ENCODE data around the gene TRA2A.
"Not testable (repeated sequence)": the region's sequence is repeated elsewhere in the genome, so short reads cannot be mapped to it uniquely, and the experiment has no call there.

TRA2A gene

DNA sequence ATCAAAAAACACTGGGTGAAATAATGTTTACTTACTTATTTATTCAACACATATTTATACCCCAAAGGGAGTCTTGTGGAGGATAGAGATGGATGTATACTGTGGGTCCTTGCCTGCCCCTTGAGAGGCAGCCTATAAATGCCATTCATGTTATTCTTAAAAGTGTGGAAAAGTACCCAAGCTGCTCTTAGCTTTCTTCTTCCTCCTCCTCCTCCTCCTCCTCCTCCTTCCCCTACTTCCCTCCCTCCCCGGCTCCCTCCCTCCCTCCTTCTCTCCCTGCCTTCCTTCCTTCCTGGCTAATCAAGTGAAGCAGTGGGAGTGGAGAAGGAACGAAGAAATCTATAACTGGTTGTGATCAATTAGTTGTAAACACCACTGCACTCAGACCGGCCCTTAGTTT, 40.3 kb downstream of the TRA2A start:
- DNase-seq, result no peak

DNA sequence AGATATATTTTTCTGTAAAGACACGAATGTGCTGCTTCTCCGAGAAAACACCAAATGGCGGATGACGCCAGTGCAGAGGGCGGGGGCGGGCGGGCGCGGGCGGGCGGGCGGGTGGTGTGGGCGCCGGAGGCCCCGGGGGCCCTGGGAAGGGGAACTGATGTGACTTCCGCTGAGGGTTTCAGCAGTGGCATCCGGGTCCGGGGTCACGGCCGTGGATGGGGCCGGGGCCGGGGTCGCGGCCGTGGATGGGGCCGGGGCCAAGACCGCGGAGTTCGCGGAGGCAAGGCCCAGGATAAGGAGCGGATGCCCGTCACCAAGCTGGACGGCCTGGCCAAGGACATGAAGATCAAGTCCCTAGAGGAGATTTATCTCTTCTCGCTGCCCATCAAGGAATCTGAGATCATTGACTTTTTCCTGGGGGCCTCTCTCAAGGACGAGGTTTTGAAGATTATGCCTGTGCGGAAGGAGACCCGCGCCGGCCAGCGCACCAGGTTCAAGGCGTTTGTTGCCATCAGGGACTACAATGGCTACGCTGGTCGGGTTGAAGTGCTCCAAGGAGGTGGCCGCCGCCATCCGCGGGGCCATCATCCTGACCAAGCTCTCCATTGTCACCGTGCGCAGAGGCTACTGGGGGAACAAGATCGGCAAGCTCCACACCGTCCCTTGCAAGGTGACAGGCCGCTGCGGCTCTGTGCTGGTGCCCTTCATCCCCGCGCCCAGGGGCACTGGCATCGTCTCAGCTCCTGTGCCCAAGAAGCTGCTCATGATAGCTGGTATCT, 41.2 kb downstream of the TRA2A start:
- peak; percentile 40 to 51 for DNase-seq

DNA sequence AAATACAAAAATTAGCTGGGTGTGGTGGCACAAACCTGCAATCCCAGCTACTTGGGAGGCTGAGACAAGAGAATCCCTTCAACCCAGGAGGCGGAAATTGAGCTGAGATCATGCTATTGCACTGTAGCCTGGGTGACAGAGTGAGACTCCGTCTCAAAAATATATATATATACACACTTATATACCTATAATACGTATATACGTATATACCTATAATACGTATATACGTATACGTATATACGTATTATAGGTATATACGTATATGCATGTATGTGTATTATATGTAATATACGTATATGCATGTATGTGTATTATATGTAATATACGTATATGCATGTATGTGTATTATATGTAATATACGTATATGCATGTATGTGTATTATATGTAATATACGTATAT, 43.1 kb downstream of the TRA2A start:
- not testable (repeated sequence) for DNase-seq

DNA sequence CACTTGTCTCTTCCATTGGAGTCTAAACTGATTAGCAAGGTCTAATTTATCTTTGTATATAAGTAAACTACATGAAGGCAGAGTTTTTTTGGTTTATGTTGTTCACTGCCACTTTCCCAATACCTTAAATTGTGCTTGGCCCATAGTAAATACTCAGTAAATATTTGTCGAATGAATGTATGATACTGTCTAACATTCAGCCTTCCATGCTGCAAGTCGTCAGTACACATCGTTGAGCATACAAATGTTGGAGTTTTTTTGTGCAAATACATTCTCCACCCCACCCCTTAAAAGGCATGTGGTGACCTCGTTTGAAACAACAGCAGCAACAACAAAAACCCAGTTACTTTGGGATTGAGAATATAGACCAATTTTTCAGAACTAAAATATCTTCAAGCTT, 44.1 kb downstream of the TRA2A start:
- no peak for DNase-seq

DNA sequence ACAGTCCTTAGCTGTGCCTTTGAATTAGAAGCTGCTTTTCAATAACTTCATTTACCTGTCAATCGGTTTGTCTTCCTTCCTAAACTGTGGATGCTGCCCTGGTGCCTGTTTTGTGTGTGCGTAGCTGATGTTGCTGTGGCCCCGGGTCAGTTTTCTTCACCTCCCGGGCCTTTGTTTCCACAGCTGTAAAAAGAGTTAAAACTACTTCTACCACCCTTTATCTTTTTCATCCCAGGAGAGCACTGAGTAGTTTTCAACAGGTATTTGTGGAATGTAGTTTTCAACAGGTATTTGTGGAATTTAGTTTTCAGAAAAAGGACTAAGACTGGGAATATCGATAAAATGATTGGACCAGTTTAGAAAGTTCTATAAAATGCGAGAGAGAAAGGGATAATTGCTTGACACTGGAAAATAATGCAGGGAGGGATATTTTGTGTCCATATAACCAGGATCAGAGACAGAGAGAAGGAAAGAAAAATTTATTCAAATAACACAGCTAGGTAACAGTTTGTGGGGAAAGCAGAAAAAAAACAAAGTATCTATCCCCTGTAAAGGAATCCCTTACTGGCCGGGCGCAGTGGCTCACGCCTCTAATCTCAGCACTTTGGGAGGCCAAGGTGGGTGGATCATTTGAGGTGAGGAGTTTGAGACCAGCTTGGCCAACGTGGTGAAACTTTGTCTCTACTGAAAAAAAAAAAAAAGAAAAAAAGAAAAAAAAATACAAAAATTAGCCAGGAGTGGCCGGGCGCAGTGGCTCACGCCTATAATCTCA, 45.6 kb downstream of the TRA2A start:
- DNase-seq, result no peak

DNA sequence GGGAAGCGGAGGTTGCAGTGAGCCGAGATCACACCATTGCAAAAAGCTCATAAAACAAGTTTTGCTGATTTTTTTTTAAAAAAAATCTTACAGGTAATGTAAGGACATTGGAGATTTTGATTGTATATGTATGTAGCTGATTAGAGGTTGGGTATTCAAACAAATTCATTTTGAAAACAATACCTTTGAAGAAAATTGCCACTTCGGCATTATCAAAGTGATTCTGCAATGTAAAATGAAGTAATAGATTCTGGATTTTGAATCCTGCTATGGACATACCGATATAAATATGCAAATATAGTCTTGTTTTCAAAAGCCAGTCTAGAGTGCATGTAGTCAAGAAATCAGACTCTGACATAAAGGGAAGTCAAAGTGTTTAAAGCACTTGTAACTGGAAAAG, 49.1 kb downstream of the TRA2A start:
- no peak for DNase-seq

DNA sequence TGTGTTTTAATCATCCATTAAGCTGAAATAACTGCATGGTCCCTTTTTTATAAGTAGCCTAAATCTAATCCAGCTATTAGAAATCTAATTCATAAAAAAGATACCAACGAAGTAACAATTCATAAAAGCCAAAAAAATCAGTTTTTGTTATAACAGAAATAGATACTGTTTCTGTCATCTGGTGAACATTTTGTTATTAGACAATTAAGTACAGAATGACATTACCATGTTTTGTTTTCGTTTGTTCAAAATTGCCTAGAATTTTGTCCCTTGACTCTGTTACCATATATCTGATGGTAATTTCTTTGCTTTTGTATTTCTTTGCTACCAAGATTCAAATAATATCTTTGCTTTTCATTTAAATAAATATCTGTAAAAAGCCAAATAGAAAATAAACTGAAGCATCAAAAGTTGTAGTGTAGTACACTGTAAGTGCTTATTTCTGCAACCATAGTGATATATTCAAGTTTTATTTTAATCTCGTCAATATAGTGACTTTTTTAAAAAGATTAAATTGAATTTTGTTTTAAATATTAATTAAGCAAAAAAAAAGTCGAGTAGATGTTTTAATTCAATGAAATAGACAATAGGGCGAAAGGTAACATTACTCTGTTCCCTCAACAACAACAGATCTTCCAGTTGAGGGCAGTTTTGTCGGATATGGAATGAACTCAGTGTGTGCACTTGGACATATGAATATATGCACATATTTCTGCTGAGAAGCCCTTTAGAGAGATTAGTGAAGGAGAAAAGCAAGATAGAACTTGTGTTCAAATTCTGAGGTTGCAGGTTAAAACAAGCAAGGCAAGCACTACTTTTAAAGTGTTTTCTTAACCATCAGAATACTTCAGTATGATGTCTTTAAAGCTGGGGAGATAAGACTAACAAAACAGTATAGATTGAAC, 53.6 kb downstream of the TRA2A start:
- DNase-seq, result no peak

DNA sequence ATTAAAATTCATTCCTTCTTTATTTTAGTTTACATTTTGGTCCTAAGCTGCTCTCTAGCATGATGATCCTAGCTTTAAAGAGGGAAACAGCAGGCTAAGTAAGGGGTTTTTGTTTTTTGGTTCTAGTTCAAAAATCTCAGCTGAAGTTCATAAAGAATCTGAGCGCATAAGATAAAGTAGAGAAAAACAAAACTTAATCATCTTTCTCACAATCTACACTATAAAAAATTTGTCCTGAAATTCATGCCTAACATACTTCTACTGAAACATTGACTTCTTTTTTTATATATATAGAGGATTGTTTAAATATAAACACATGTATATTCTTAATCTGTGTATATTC, 54.7 kb downstream of the TRA2A start:
- no peak for DNase-seq

DNA sequence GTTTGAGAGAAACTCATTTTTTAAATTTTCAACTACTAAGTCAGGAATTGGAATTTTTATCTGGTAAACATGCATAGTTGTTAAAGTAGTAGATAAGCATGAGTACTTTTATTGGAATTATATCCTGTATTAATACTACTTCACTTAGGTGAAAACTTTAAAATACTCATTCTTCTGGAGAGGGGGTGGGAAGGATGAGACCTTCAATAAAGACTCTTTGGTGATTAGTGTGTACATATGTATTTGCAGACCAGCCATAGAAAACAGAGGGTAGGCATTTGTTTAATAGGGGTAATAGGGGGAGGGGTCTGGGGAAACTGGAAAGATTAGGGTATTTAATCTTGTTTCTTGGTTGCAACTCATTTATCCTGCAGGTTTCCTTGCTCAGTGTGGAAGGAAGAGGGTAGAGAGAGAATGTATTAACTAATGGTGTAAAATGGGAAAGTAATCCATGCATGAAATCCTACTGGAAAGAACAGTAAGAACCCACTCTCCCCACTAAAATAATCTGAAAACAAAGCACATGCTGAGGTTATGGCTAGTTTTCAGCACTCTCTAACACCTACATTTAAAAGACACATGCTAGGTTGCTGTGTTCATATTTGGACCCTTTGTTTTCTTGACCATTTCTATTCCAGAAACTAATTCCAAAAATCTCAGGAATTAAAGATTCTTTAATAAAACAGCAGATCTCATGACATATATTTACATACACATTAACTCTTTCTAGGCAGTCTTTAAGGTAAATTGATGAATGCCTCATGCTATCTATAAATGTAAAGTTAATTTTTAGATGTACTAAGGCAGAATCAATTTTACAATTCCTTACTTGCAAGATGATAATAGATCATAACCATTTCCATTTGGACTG, 55.3 kb downstream of the TRA2A start:
- DNase-seq, result no peak

DNA sequence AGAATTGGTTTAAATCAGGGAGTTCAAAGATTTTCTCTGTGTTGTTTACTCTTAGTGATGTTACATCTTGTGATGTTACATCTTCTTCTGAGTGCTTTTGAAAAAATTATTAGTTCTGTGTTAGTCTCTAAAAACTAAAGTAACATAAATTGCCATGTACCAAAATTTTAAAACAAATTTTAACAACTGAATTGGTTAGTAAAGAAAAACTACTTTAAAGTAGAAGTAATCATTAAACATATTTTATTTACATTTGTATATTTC, 56.3 kb downstream of the TRA2A start:
- DNase-seq, result no peak

DNA sequence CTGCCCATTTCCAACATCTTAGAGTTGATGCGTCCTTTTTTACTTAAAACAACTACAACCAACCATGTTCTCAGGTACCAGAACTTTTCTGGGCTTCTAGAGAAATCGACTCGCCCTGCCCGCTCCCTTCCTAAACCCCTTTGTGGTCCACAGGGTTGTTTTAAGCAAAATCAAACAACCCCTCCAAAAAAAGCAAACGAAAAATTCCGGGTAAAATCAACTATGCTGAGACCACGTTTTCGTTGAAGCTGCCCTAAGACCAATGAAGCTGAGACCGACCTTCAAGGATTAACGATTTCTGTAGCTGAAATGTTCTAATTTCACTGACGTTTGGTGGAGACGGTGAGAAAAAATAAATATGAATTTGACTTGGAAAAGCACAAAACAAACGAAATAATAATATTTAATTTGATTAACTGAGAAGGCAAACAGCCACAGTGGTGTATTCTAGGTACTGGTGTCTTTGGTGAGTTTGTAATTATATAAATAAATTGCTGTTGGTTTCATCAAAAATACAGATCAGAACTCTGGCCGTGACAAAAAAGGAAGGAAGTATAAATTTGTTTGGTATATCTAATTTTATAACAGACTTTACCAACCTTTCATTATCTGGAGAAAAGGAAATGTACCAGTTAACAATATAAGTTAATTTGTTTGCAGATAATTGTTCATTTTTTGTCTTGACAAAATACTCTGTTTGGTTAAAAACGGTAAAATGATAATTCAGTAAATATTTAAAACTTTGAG, 56.8 kb downstream of the TRA2A start:
- no peak for DNase-seq

DNA sequence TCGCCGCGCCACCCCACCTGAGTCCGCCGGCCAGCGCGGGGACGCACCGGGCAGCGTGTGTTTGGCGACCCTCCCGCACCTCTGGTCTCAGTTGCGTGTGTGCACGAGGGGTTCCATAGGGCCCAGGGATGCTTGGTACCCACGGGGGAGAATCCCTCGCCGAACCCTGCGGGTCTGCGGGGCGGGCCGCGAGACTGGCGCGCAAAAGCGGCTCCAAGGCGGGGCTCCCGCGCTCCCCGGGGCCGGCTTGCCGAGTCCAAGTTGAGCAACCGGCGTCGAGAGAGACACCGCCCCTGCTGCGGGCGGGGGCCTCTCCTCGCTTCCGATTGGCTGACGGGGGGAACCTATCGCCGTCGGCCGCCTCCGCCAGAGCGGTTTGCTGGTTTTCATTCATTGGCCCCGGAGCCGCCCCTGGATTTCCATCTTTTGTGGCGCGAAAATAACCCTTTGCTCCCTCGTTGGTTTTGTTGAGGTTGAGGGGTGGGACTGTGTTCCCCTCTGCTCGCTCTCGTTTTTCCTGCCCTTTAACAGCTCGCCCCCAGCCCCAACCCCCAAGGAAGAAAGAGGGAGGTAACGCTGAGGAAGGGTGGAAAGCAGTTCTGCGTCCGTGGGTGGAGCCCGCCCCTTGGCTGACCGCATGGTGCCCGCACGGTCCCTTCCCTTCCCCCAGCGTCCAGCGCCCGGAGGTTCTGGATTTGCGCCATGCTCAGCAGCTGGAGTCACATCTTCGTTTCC, 57.5 kb downstream of the TRA2A start:
- DNase-seq, result peak in 1 of 2 donors; percentile 84

DNA sequence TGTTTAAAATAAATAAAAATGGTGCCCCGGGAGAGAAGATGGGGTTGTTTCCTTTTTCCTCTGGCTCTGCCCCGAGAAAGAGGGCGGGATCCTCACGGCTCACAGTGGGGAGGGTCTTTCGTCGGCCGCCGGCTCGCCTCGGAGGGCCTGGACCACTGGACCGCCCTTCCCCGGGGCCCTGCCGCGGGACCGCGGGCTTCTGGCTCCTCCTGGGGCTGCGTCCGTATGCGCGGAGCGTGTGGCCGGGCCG, 58.0 kb downstream of the TRA2A start:
- no peak for DNase-seq

DNA sequence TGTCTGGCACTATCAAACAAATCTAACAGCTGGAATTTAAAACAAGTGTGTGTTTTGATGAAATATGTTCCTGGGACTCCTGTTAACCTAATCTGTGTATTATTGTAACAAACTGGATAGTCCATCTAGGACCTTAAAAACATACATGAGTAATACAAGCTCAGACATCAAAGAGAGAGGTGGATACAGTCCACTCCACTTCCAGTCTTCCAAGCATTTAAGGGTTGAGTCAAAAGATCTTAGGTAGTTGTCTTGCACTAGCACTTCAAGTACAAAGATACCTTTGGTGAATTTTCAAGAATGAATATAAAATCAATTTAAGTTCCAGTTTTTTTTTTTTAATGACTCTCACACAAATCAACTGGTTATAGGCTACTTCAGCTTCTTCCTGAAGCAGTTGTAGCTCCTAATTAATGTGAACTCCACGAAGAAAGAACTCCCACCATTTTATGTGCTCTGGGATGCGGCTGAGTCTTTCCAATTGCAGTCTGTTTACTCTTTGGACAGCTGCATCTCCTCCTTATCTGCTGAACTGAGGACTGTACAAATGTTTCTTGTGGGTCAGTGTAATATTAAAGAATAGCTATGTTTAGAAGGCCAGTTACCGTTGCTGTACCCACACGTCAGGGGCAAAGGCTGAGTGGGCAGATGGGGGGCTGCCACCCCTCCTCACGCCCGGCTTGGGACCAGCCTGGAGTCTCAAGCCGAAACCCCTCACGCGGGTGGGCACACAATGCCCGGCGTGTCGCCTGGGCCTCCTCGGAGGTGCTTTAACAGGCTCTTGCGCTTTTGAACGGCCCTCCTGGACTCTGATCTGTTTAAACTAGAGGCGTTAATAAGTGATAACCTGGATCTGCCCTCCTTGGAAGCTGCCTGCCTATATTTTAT, 58.6 kb downstream of the TRA2A start:
- no peak for DNase-seq

DNA sequence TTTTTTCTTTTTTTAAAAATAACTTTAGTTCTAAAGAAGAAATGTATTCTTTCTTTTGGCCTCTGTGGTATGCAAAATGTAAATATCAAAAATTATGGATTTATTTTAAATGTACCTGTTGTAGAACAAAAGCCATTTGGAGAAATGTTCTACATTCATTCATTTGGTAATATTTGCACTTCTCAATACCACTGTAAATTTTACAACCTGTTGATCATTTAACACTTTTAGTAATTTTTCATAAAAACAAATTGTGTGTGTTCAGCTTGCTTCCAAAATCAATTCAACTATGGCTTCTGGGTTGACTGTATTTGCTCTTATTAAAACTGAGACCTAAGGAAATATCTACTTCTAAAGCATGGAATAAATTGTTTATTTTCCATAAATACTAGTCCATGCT, 59.2 kb downstream of the TRA2A start:
- DNase-seq, result no peak

DNA sequence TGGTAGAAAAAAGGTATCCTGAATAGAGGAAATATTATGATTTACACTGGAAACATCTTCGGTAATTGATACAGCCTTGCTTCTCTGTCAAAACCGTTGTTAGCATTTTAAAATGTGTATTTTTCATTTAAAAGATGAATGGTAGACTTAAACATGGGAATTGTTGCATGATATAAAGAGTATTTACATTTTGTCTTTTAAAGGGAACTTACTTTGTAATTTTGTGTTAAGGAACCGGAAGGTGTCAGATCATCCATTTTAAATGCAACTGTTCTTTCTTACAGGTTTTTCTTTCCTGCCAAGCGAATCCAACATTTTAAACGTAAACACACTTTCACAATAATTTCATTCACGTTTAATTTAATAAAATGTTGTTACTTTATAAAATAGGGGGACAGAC, 59.7 kb downstream of the TRA2A start:
- DNase-seq, result no peak

DNA sequence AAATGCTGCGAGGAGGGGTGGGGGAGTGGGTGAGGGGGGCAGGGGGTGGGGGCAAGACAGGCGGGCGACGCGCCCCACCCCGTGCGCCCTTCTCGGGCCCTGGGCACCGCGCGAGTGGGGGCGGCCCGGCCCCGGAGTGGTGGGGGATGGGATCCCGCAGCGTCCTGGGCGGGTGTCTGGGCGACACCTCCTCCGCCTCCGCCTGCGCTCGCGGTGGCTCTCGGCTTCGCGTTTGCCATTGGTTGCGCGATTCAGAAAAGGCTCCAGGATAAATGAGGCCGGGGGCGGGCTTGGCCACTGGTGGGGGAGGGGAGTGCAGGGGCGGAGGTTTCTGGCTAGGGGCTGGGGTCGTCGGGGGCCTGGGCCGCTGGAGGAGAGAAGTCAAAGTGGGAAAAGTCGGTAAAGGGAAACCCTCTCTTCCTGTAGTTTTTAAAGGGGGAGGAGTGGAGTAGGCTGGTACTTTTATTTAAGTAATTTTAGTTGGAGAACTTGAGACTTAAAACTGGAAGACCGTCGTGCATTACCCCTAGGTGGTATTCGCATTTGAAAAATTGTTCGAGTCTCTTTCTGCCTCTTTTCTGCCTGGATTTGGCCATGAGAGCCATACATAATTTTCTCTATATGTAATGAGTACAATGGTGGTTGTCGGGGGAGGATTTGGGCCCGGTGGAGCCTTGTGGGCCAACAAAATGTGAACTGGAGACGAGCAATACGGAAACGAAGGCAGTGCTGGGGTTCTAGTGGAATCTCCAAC, 60.5 kb downstream of the TRA2A start:
- DNase-seq, result peak in 1 of 2 donors; percentile 53

DNA sequence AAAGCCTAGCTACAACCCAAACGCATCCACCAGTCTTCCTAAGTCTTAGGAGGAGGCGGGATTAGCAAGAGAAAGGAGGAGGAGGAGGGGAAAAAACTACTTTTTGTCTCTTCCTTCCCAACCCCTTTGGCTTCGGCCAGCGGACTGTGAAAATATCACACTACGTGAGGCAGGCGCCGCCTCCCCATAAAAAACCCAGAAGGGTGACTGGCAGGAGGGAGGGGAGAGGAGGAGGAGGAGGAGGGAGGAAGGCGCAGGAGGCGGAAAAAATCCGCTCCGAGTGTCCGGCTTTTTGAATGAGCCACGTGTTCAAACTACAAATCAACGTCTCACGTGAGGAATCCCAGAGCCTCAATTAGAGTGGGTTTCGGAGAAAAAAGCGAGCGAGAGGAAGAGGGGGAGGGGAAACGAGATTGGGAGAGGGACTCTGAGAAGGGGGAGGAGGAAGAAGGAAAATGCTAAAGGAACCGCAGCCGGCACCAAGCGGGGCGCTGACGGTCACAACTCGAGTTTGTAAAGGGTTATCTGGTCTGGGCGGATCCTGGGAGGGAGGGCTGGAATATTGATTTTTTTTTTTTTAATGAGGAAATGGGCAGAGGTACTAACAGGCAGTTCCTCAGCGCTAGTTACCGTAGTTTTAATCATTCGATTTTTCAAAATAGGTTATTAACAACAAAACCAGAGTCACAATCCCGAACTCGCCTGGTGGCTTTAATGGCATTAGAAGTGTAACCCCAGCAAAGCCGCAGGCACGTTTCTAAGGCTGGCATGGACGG, 61.3 kb downstream of the TRA2A start, which contains the start of gene IGF2BP3:
Gene IGF2BP3 (minus strand): TSS at position 162 of the 776 bp plus-strand sequence. CDS start 381 bp downstream, outside the sequence.
- peak in 1 of 2 donors; percentile 53 for DNase-seq

DNA sequence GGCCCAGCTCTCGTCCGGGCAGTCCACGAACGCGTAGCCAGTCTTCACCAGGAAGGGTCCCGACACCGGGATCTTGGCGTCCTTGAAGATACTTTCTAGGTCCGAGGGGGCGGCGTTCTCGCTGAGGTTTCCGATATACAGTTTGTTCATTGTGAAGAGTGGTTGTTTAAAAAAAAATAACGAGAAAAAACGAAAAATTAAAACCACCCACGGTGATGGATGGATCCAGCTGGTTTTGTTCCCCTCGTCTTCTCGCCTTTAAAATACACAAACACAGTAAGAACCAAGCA, 61.9 kb downstream of the TRA2A start:
- DNase-seq, result no peak
